WI38 (cell line): Measurements from ENCODE around the gene RANBP3.

Experiments used
- H3K4me3 ChIP-seq: 2 replicates; pipeline ENCODE4 v1.5.1; 2011; ENCODE audit warnings: low read depth, mild to moderate bottlenecking, control low read depth, low read length
- TF ChIP-seq, protein P1 (sequence below): IDR thresholded peaks from 2 replicates; pipeline ENCODE4 v1.5.1; 2012; ENCODE audit warnings: low read depth, mild to moderate bottlenecking, control low read depth, low read length

The RANBP3 gene

GRCh38 chr19:5960005-5961001 lies 17.6 kb downstream of the RANBP3 start:
- H3K4me3 ChIP-seq: no peak overlapping the region
- TF ChIP-seq, protein P1, sequence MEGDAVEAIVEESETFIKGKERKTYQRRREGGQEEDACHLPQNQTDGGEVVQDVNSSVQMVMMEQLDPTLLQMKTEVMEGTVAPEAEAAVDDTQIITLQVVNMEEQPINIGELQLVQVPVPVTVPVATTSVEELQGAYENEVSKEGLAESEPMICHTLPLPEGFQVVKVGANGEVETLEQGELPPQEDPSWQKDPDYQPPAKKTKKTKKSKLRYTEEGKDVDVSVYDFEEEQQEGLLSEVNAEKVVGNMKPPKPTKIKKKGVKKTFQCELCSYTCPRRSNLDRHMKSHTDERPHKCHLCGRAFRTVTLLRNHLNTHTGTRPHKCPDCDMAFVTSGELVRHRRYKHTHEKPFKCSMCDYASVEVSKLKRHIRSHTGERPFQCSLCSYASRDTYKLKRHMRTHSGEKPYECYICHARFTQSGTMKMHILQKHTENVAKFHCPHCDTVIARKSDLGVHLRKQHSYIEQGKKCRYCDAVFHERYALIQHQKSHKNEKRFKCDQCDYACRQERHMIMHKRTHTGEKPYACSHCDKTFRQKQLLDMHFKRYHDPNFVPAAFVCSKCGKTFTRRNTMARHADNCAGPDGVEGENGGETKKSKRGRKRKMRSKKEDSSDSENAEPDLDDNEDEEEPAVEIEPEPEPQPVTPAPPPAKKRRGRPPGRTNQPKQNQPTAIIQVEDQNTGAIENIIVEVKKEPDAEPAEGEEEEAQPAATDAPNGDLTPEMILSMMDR: no peak

DNA sequence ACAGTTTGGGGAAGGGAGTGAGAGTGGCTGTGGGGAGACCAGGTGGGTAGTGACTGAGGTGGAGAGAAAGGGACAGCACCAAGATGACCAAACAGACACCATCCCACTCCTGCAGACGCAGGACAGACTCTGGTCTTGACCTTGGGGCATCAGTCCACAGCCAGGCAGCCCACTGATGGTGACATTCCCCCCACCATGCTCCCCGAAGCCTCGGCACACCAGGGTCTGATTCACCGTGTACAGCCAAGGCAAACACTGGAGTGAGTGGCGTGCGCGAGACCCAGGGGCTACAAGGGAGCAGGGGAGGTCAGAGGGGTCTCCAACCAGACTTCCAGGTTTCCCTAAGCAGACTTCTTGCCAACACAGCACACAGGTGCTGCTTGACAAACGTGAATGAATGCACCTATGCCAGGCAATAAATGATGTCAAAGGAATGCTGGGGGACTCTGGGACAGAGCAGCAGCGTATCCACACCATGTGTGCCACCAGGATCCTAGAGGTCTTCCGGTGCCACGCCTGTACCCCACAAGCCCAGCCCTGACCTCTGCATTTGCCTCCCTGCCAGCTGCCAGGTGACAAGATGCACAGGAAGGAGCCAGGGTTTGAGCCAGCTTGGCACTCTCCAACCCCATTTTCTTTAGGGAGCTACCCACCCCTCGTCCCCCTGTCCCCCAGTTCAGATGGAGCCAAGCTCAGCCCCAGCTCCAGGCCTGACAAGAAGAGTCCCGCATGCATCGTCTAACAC lies 18.5 kb downstream of the RANBP3 start:
- TF ChIP-seq, protein P1: no peak
- no peak overlapping the region for H3K4me3 ChIP-seq

GRCh38 chr19:5958851-5959122 lies 19.2 kb downstream of the RANBP3 start:
- TF ChIP-seq, protein P1: no peak
- H3K4me3 ChIP-seq: no peak overlapping the region

DNA sequence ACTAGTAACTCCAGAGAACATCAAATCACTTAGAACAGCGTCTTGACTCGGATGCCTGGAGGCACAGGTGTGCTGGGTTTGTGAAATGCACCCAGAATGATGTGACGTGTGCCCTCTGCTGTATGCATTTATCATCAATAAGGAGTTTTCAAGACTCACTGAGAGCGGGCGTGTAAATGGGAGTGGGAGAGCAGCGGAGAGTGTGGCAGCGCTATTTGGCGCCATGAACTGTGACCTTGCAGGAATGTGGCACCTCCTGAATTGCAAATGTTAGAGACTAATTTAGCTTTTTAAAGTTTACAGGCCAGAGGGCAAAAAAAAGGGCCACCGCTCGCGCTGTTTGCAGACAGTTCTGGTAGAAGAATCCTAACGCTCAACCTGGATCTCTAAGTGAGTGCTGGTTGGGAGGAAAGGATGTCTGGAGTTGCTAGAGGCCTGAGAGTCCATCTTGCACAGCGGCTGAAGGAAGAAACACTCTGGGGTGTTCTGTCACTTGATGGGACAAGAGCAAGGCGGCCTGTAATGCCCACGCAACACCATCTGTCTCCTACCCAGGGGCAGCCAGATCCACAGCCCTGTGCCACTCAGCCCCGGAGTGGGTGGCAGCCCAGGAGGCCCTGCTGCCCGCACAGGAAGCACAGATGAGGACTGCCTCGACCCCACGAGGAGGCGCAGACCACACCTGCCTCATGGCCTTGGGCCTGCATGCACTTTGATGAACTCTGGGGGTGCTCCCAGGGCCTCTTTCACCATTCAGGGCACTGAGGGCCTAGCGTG lies 19.7 kb downstream of the RANBP3 start:
- no peak overlapping the region for H3K4me3 ChIP-seq
- TF ChIP-seq, protein P1: no peak

DNA sequence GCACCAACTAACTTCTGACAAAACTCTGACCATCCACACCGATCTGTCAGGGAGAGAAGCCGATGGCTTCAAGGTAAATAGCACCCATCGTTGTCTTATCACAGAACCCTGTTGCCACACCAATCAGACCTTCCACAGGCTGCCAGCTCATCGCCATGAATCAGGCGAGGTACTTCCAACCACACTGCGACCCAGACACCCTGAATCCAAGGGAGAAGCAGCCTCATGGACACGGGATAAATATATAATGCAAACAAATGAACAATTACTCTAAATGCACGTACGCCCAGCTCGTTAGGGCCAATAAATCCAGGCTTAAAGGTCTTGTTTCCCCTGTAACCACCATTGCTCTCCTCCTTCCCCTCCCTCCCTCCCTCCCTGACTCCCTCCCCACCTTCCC lies 20.8 kb downstream of the RANBP3 start:
- TF ChIP-seq, protein P1: no peak
- H3K4me3 ChIP-seq: no peak overlapping the region

- TF ChIP-seq, protein P1: no peak
- no peak overlapping the region for H3K4me3 ChIP-seq
Observed at GRCh38 chr19:5956728-5957127, 21.2 kb downstream of the RANBP3 start.
